Measurements from ENCODE around the gene DMWD.
A peak's percentile ranks its signal among the peaks of the same experiment; 100 is the strongest.

Gene DMWD

GRCh38 chr19:45792470-45793177 lies at the start of gene DMWD:
Gene DMWD (minus strand): TSS chr19:45792845. CDS start chr19:45792756, 89 bp downstream.
- DNase-seq = peak; percentile 96

GRCh38 chr19:45842198-45842597 lies 49.6 kb upstream of the DMWD start:
- no peak for DNase-seq

GRCh38 chr19:45834970-45835369 lies 42.3 kb upstream of the DMWD start:
- DNase-seq = no peak

- no peak for DNase-seq
Measured at GRCh38 chr19:45828945-45829344, 36.3 kb upstream of the DMWD start.

GRCh38 chr19:45828523-45828922 lies 35.9 kb upstream of the DMWD start:
- no peak for DNase-seq

- DNase-seq = no peak
Measured at GRCh38 chr19:45827459-45828093, 34.9 kb upstream of the DMWD start.

GRCh38 chr19:45826934-45827333 lies 34.3 kb upstream of the DMWD start:
- DNase-seq = no peak

- DNase-seq = no peak
Measured at GRCh38 chr19:45825917-45826893, 33.6 kb upstream of the DMWD start.

GRCh38 chr19:45825263-45825605 lies 32.6 kb upstream of the DMWD start:
- no peak for DNase-seq

- DNase-seq = no peak
Measured at GRCh38 chr19:45824531-45825262, 32.1 kb upstream of the DMWD start.

- no peak for DNase-seq
Measured at GRCh38 chr19:45824041-45824471, 31.4 kb upstream of the DMWD start.

- no peak for DNase-seq
Measured at GRCh38 chr19:45823182-45823581, 30.5 kb upstream of the DMWD start.

- no peak for DNase-seq
Measured at GRCh38 chr19:45822716-45823115, 30.1 kb upstream of the DMWD start.

- no peak for DNase-seq
Measured at GRCh38 chr19:45821570-45821969, 28.9 kb upstream of the DMWD start.

GRCh38 chr19:45821103-45821521 lies 28.5 kb upstream of the DMWD start:
- DNase-seq = no peak

GRCh38 chr19:45820413-45821102 lies 27.9 kb upstream of the DMWD start:
- no peak for DNase-seq

- DNase-seq = no peak
Measured at GRCh38 chr19:45819769-45820168, 27.1 kb upstream of the DMWD start.

- DNase-seq = no peak
Measured at GRCh38 chr19:45817725-45818301, 25.2 kb upstream of the DMWD start.

GRCh38 chr19:45817010-45817724 lies 24.5 kb upstream of the DMWD start:
- peak; percentile 87 for DNase-seq

GRCh38 chr19:45816236-45817009 lies 23.8 kb upstream of the DMWD start:
- no peak for DNase-seq
